ENCODE measurements around the gene LYRM1. TPM values are rescaled to one million over a fixed set of nuclear protein-coding genes. Genes with fewer than 3 reads are reported as not detected.

The LYRM1 gene
- total RNA-seq = 53.5 and 75.3 TPM in 2 replicates

GRCh38 chr16:20900299-20901067, at the start of gene LYRM1, which contains the start of gene DCUN1D3:
Gene LYRM1, plus strand, starts transcription at chr16:20900771. Its CDS starts 14,785 bp downstream, at chr16:20915556.
Gene DCUN1D3, minus strand, starts transcription at chr16:20900358. Its CDS starts 37,820 bp downstream, at chr16:20862538.

Other genes with a start within 250 kb of the LYRM1 start
- gene ACSM1, start 203.1 kb upstream of the LYRM1 start, total RNA-seq = under 0.01 TPM in 1 of 2 replicates, not detected in the other
- gene THUMPD1, start 159.0 kb upstream of the LYRM1 start, total RNA-seq = 83.7 and 93.9 TPM in 2 replicates
- gene ACSM3, start 136.8 kb upstream of the LYRM1 start, total RNA-seq = 0.58 and 2.5 TPM in 2 replicates
- 18.0 and 49.3 TPM in 2 replicates for gene ERI2, start 94.3 kb upstream of the LYRM1 start, total RNA-seq
- gene REXO5, start 94.2 kb upstream of the LYRM1 start, total RNA-seq = 5.4 and 9.6 TPM in 2 replicates
- gene DCUN1D3, start 413 bp upstream of the LYRM1 start, total RNA-seq = 38.3 and 43.5 TPM in 2 replicates

All from regular cardiac myocyte (primary cell).